Cardiac septum (tissue), 1 donor: ENCODE results near the gene ANXA8L1. TPM values are rescaled to one million over a fixed set of nuclear protein-coding genes. Genes with fewer than 3 reads are reported as not detected.
"Not testable (repeated sequence)": the region's sequence is repeated elsewhere in the genome, so short reads cannot be mapped to it uniquely, and the experiment has no call there.

Source experiments
- DNase-seq: peaks from one replicate; pipeline ENCODE4 v3.0.0-alpha.2; 2020; ENCODE audit warnings: low spot score
- intact Hi-C: fragments of 100-400 bp; cut with DNase I; formaldehyde crosslinking; loops from one replicate; pipeline ENCODE4 v1.14.0; 2022
- total RNA-seq: library from RNA; stranded (reverse); fragmentation: NEBNext Ultra II Directional; extraction: Animal tissue kit (Norgen Biotek cat#: 25700); gene quantifications from one replicate; pipeline ENCODE4 v1.2.1, GENCODE V29; 2021
- donor health status: DM: no; HTN: no; CAD: no.

ANXA8L1 gene
- total RNA-seq, 1 donor from 2014 or later, result not detected

DNA sequence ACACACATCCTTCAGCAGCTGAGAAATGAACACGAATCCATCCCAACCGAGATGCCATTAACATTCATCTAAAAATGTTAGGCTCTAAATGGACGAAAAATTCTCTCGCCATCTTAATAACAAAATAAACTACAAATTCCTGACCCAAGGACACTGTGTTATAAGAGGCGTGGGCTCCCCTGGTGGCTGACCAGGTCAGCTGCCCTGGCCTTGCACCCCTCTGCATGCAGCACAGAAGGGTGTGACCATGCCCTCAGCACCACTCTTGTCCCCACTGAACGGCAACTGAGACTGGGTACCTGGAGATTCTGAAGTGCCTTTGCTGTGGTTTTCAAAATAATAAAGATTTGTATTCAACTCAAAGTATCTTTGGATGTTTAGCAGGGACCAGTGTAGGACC, 15.8 kb downstream of the ANXA8L1 start:
- intact Hi-C loops, DNase-seq: not testable (repeated sequence)

DNA sequence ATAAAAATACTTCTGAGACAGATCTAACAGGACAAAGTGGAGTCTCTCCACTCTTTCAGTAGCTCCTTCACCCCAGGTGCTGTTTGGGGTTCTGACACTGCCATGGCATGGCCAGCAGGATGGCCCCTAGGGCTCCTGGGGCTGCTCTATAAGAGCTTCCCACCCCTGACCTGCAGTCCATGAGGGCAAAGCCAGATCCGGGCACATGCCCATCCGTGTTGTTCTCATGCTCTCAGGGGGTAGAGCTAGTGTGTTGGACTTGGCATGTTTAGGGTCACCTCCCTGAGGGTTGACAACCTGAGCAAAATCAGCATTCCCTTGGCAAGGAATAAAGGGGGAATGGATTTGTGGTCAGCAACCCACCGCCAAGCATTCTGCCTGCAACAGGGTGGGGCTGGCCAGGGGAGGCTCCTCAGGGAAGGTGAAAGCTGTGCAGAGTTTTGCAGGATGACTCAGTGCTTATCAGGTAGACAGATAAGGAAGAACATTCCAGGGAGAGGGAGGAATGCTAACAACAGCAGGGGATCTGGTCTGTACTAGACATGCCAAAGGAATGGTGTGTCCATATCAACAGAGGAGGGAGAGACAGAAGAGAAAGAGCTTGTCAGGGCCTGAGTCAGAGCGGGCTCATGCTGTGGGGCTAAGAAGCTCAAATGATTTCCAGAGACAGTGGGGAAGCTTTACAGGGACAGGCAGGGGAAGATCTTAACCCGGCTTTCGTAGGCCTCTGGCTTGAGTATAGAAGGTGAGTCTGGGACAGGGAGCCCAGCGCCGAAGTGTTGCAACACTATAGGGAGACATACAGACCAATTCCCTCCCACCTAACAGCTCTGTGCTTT, 21.1 kb downstream of the ANXA8L1 start:
- intact Hi-C loops, DNase-seq: not testable (repeated sequence)

DNA sequence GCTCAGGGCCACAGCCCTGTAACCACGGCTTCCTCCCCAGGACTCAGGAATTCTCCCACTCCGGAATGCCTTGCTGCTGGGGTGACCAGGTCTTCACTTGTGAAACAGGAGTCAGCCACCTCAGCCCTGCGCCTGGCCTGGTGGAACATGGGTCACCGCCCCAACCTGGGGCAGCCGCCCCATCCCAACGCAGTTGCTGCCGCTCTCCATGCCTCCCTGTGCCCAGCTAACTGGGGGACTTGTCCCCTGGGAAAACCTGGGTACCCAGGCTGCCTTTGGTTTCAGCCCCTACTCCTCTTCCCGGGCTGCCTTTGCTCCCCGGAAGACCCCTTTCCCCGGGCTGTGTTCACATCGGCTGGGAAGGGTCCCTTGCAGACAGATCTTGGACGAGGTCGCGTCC, 22.2 kb downstream of the ANXA8L1 start:
- intact Hi-C loops, result not testable (repeated sequence)
- peak; percentile 75 for DNase-seq

- DNase-seq, intact Hi-C loops: not testable (repeated sequence)
These were observed 22.8 kb downstream of the ANXA8L1 start for GRCh38 chr10:46398212-46398886.

GRCh38 chr10:46409556-46409955, 34.0 kb downstream of the ANXA8L1 start:
- DNase-seq, intact Hi-C loops: not testable (repeated sequence)

GRCh38 chr10:46411123-46411522, 35.5 kb downstream of the ANXA8L1 start:
- DNase-seq, intact Hi-C loops: not testable (repeated sequence)

DNA sequence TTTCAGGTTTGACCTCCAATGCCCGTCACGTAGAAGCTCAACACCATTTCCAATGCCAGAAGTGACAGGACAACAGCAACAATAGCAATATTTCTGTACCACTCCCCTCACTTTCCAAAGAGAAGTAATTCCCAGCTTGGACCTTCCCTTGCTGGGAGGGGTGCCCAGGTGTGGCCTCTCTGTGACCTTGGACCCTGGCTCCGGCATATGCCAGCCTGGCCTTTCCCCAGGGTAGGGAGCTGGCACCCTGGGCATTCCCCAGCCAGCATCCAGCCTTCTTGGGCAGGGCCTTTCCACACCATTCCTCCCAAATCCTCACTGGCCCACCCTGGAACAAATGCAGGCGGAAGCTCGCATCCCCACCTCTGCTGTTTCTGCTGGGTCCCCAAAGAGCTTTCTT, 37.1 kb downstream of the ANXA8L1 start:
- intact Hi-C loops, DNase-seq: not testable (repeated sequence)

DNA sequence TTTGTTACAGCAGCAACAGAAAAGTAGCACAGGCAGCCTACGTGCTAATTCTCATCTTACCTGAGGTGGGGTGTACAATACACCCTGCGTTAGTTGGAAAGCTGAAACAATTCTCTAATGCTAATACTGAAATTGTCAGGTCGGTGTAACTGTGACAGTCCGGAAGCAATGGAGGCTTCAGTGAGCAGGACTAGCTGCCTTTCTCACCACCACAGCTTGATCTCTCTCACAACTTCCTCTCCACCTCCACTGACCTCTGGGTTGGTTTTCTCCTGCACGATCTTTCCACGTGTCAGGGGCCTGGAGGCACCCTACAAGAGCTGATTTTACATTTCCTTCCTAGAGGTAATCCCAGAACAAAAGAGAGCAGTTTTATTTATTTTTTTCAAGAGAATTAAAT, 39.7 kb downstream of the ANXA8L1 start:
- intact Hi-C loops, DNase-seq: not testable (repeated sequence)

GRCh38 chr10:46418283-46418682, 42.7 kb downstream of the ANXA8L1 start:
- DNase-seq, intact Hi-C loops: not testable (repeated sequence)

DNA sequence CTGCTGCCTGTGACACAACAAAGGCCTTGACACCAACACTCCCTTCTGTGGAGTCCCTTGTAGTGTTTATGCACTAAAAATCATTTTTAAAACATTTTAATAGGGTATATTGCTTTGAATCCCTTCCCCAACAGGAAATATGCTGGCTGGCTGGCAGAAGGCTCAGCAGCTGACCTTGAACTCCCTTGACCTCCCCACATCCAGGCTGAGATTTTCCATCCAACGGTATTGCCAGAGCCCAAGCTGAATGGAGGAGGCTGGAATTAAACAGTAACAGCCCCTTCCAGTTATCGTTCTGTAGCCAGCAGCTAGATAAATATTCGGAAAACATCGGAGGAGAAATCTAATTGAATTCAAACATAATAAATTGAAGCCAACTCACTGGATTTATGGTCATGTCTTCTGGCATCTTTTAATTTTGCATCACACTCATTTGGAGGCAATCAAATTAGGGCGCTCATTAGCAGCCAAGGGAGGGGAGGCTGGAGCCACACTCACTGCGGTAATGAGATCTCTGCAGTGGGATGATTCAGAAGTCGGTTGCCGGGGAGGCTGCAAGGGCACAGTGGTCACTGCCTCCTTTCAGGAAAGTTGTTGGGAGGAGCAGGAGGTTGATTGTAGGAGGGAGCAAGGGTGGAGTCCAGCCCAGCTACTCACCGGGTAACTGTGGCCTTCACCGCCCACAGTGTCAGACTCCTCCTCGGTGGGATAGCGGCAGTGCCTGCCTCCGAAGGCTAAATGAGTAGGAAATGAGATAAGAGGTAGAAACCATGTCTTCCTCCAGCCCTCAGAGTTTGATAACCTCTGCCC, 44.2 kb downstream of the ANXA8L1 start:
- intact Hi-C loops, DNase-seq: not testable (repeated sequence)

GRCh38 chr10:46423550-46423949, 48.0 kb downstream of the ANXA8L1 start:
- intact Hi-C loops, DNase-seq: not testable (repeated sequence)

DNA sequence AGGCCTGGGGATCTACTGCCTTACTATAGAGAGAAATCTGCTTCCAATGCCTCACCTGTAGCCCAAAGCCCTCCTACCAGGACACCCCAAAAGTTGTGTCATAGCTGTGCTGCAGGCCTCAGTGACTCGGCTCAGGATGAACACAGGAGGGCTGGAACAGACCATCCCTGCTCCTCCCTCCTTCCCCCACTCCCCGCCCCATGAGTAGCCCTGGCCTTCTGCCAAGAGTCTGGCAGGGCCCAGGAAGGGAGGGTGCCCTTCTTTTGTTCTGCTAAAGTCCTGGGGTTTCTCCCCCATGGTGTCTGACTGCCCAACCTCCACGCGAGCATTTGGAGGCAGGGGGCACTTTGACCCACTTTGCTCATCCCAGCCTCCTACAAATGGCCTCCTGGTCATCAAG, 65.4 kb downstream of the ANXA8L1 start:
- DNase-seq, intact Hi-C loops: not testable (repeated sequence)

Other genes with a start within 250 kb of the ANXA8L1 start
- not detected for gene ANTXRL, start 88.8 kb upstream of the ANXA8L1 start, total RNA-seq
- gene NPY4R, start 90.2 kb downstream of the ANXA8L1 start, total RNA-seq, result not detected
- gene GPRIN2, start 180.9 kb downstream of the ANXA8L1 start, total RNA-seq, result not detected
- gene SYT15, start 203.4 kb downstream of the ANXA8L1 start, total RNA-seq, result 6.7 TPM